GM18508 (cell line): ENCODE data around the gene C8A.

Source experiments
- ATAC-seq: cut with Tn5 transposase; IDR thresholded peaks from one replicate; pipeline ENCODE4 v1.9.1; 2021; ENCODE audit warnings: moderate number of reproducible peaks; ENCODE audit not compliant: insufficient read depth, unreplicated experiment

Gene C8A

GRCh38 chr1:56963667-56964066, 109.1 kb downstream of the C8A start:
- no peak for ATAC-seq

GRCh38 chr1:56964349-56965017, 109.9 kb downstream of the C8A start:
- no peak for ATAC-seq

GRCh38 chr1:56965191-56965590, 110.6 kb downstream of the C8A start:
- no peak for ATAC-seq

GRCh38 chr1:56965916-56966697, 111.5 kb downstream of the C8A start, which contains the start of gene C8B:
C8B (minus strand) TSS chr1:56966015; CDS start chr1:56965948, 67 bp downstream.
- no peak for ATAC-seq

GRCh38 chr1:56966698-56966999, 112.1 kb downstream of the C8A start:
- ATAC-seq, result no peak

GRCh38 chr1:56967355-56967754, 112.8 kb downstream of the C8A start:
- ATAC-seq, result no peak
